ENCODE data around the gene FAM120A. TPM values are rescaled to one million over a fixed set of nuclear protein-coding genes. Genes with fewer than 3 reads are reported as not detected.

The FAM120A gene
- total and polyA plus RNA-seq, 9 donors: 37.9 to 130 (median 78.9) TPM

DNA sequence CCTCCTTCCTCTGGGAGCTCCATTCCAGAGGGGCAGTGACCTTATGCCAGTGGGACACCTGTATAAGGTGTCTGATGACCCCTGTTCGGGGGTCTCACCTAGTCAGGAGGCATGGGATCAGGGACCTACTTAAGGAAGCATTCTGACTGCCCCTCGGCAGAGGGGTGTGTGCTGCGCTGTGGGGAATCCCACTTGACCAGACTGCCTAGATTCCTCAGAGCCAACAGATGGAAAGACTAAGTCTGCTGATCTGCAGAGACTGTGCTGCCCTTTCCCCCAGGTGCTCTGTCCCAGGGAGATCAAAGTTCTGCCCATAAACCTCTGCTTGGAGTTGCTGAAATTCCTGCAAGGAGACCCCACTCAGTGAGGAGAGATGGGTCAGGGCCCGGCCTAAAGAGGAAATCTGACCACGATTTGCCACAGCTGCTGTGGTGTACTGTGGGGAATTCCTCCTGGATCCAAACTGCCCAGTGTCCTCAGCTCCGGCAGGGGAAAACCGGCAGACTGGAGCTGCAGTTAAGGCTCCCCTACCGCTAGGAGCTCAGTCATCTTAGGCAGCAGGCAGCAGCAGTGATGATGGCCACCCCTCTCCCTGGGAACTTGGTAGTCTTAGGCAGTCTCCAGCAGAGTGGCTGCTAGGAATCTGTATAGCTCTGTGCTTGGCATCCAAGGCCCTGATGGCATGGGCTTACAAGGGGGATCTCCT lies 34.8 kb upstream of the FAM120A start:
- H3K36me3 ChIP-seq: no peaks in the 10 kb centered on the region
- WGBS, 3 donors: 79 to 88% (median 84%) methylated on average over 6 to 8 of the region's 8 CpGs
- peaks cover 3 to 7% of the 10 kb centered on the region in 2 donors for H3K9me3 ChIP-seq
- no peak for DNase-seq
- H3K4me1 ChIP-seq (ENCODE audit: insufficient read depth): no peaks in the 10 kb centered on the region
- no peak for TF ChIP-seq POLR2A (IDR thresholded peaks at IDR 0.05)
- no peak for TF ChIP-seq EP300 (IDR thresholded peaks at IDR 0.05)
- TF ChIP-seq, protein P1, sequence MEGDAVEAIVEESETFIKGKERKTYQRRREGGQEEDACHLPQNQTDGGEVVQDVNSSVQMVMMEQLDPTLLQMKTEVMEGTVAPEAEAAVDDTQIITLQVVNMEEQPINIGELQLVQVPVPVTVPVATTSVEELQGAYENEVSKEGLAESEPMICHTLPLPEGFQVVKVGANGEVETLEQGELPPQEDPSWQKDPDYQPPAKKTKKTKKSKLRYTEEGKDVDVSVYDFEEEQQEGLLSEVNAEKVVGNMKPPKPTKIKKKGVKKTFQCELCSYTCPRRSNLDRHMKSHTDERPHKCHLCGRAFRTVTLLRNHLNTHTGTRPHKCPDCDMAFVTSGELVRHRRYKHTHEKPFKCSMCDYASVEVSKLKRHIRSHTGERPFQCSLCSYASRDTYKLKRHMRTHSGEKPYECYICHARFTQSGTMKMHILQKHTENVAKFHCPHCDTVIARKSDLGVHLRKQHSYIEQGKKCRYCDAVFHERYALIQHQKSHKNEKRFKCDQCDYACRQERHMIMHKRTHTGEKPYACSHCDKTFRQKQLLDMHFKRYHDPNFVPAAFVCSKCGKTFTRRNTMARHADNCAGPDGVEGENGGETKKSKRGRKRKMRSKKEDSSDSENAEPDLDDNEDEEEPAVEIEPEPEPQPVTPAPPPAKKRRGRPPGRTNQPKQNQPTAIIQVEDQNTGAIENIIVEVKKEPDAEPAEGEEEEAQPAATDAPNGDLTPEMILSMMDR (IDR thresholded peaks at IDR 0.05): no peak
- no peaks in the 10 kb centered on the region for H3K27me3 ChIP-seq
- H3K4me3 ChIP-seq: no peak overlapping the region
- intact Hi-C loops (cut with DNase I): loop anchor here in 1 of 4 donors (10.0 kb wide), 1 partner anchor 52 kb away; no protein-coding TSS in a partner anchor
- no peak overlapping the region for H3K27ac ChIP-seq

DNA sequence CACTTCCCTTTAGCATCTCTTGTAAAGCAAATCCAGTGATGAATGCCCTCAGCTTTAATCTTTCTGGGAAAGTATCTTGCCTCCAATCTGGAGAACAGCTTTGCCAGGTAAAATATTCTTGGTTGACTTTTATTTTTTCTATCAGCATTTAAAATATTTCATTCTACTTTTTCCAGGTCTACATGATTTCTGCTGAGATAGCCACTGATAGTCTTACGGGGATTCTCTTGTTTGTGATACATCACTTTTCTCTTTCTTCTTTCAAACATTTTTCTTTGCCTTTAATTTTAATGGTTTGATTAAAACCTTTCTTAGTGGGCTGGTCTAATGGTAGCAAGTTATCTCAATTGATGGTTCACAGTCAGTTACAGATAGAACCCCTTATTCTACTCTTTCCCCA lies 33.9 kb upstream of the FAM120A start:
- peaks cover 3 to 7% of the 10 kb centered on the region in 2 donors for H3K9me3 ChIP-seq
- no peaks in the 10 kb centered on the region for H3K27me3 ChIP-seq
- H3K36me3 ChIP-seq: no peaks in the 10 kb centered on the region
- no peaks in the 10 kb centered on the region for H3K4me1 ChIP-seq (ENCODE audit: insufficient read depth)
- no peak for DNase-seq
- WGBS, 3 donors: 94 to 99% (median 94%) methylated on average over 1 of the region's 1 CpG
- H3K27ac ChIP-seq: no peak overlapping the region
- intact Hi-C loops (cut with DNase I): loop anchor here in 1 of 4 donors (10.0 kb wide), 1 partner anchor 53 kb away; no protein-coding TSS in a partner anchor
- H3K4me3 ChIP-seq: no peak overlapping the region
- TF ChIP-seq POLR2A (IDR thresholded peaks at IDR 0.05): no peak
- TF ChIP-seq EP300 (IDR thresholded peaks at IDR 0.05): no peak
- TF ChIP-seq, protein P1 (IDR thresholded peaks at IDR 0.05): no peak

DNA sequence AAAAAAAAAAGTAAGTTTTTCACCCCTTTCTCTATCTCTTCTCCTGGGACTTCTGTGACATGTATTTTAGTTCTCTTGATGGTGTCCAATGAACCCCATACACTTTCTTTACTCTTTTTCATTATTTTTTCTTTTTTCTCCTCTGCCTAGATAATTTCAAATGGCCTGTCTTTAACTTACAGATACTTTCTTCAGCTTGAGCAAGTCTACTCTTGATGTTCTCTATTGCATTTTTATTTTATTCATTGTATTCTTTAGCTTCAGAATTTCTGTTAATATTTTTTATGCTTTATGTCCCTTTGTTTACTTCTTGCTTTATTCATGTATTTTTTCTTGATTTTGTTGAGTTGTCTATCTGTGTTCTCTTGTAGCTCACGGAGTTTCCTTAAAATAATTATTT lies 32.5 kb upstream of the FAM120A start:
- 86 to 100% (median 97%) methylated on average over 1 of the region's 1 CpG for WGBS, 3 donors
- H3K9me3 ChIP-seq: peaks cover 3 to 7% of the 10 kb centered on the region in 2 donors
- DNase-seq: no peak

DNA sequence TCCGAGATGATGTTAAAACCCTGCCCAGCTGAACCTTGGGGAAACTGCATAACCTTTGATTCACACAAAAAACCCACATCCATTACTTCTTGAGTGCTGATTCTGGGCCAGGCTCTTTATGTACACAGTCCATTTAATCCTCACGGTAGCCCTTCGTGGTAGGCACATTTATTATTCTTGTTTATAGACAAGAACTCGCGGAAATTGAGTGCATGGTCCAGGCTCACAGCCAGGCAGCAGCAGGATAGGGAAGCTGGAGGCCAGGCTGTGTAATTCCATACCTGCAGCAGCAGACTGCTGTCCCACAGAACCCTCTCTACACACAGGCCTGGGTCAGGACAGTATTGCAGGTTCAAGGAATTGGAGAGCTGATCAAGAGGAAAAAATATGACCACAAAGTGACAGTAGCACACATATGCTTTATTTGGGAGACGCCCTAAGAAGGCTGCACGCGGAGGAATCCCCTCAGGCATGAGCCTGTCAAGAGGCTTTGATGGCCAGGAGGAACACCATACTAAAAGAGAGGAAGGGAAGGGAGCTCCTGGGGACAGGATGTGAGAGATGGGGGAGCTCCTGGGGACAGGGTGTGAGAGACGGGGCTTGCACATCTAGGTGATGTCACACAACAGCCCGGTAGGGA lies 28.4 kb upstream of the FAM120A start:
- Histone ChIP-seq H3K9me3 (peaks cover 3% of the 10 kb centered on the region in 2 donors), H3K36me3 (no peaks in the 10 kb centered on the region), H3K27me3 (no peaks in the 10 kb centered on the region), H3K4me1 (ENCODE audit: insufficient read depth) (no peaks in the 10 kb centered on the region), H3K4me3 (no peak overlapping the region), H3K27ac (no peak overlapping the region)
- no peak for DNase-seq
- intact Hi-C loops (cut with DNase I): no loop called here
- TF ChIP-seq, protein P1 (IDR thresholded peaks at IDR 0.05): no peak
- TF ChIP-seq POLR2A (IDR thresholded peaks at IDR 0.05): no peak
- WGBS, 3 donors: 63 to 76% (median 64%) methylated on average over 10 of the region's 10 CpGs

More for the DNA sequence above, 32.5 kb upstream of the FAM120A start:
- Histone ChIP-seq H3K36me3 (no peaks in the 10 kb centered on the region), H3K4me1 (ENCODE audit: insufficient read depth) (no peaks in the 10 kb centered on the region), H3K27ac (no peak overlapping the region), H3K27me3 (no peaks in the 10 kb centered on the region), H3K4me3 (no peak overlapping the region)
- intact Hi-C loops (cut with DNase I): loop anchor here in 1 of 4 donors (10.0 kb wide), 1 partner anchor 54 kb away; no protein-coding TSS in a partner anchor
- no peak for TF ChIP-seq POLR2A (IDR thresholded peaks at IDR 0.05)
- TF ChIP-seq, protein P1 (IDR thresholded peaks at IDR 0.05): no peak
- no peak for TF ChIP-seq EP300 (IDR thresholded peaks at IDR 0.05)
